ENCODE data around the gene ARID4B. TPM values are rescaled to one million over a fixed set of nuclear protein-coding genes. Genes with fewer than 3 reads are reported as not detected.

ARID4B gene
- total RNA-seq, 1 experiment from 2014 or later: 34.0 TPM

DNA sequence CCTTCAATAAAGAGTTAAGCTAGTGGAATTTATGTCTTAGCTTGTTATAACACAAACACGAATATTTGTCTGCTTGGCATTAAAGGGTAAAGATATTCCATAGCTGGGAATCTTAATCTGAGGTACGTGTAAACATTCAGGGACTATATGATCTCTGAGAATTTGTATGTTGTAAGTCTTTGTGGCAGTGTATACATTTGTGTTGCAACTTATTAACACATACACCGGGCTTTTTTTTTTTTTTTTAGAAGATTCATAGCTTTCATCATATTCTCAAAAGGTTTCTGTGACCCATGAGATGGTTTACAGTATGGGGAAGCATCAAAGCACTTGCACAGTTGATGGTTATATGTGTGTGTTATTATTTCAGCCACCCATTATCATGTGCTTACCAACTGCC, 3.4 kb upstream of the ARID4B start:
- Mint-ChIP-seq H3K36me3 (ENCODE audit: insufficient read depth in 1 of 3, low read depth in 3 of 3) (peaks cover 10 to 18% (median 12%) of the 10 kb centered on the region in 3 experiments), H3K9me3 (no peaks in the 10 kb centered on the region), H3K27me3 (ENCODE audit: low read depth) (no peaks in the 10 kb centered on the region), H3K4me3 (no peak overlapping the region; a peak in 2 of 5 replicates), H3K4me1 (peaks cover 7 to 24% of the 10 kb centered on the region in 2 experiments), H3K27ac (no peak overlapping the region; a peak in 1 of 7 replicates)
- WGBS (ENCODE audit: extremely low coverage, insufficient read length, low lambda C conversion rate): no CpG with 5 or more reads among the region's 3 CpGs
- Histone ChIP-seq H3K4me1 (ENCODE audit: insufficient read depth, low read length) (no peaks in the 10 kb centered on the region), H2BK120ac (ENCODE audit: low read depth, low read length, poor library complexity, severe bottlenecking) (no peak overlapping the region), H3K79me1 (ENCODE audit: insufficient read depth, low read depth, low read length, poor library complexity, severe bottlenecking) (no peaks in the 10 kb centered on the region), H3K23ac (ENCODE audit: insufficient read length, low read depth, low read length) (no peak overlapping the region), H3T11ph (ENCODE audit: low read length) (no peak overlapping the region), H2BK5ac (ENCODE audit: insufficient read length, low read length) (no peak overlapping the region), H4K91ac (ENCODE audit: insufficient read length, low read depth, low read length) (no peak overlapping the region), H2BK12ac (ENCODE audit: insufficient read length, low read depth, low read length) (no peak overlapping the region), H3K9ac (ENCODE audit: extremely low read depth, insufficient read length, low read length) (no peak overlapping the region), H3K27me3 (ENCODE audit: insufficient read depth, low read length) (no peaks in the 10 kb centered on the region), H3K27ac (ENCODE audit: insufficient read length, low read depth, low read length) (no peak overlapping the region), H3K23me2 (ENCODE audit: insufficient read length, low read depth, low read length, poor library complexity, severe bottlenecking) (peaks cover 10% of the 10 kb centered on the region), H3K56ac (ENCODE audit: insufficient read length, low read depth, low read length) (no peak overlapping the region), H3K18ac (ENCODE audit: insufficient read length, low read depth, low read length) (no peak overlapping the region), H3K9me3 (ENCODE audit: control insufficient read depth, low read depth, low read length) (no peaks in the 10 kb centered on the region), H4K20me1 (ENCODE audit: control insufficient read depth, insufficient read depth, insufficient read length) (no peaks in the 10 kb centered on the region), H3K4me2 (ENCODE audit: insufficient read depth, insufficient read length, low read length) (no peak overlapping the region), H2AK5ac (ENCODE audit: insufficient read length, low read length) (no peak overlapping the region), H4K8ac (replicated peaks; ENCODE audit: insufficient read length, low read depth, low read length) (no peak overlapping the region), H4K5ac (ENCODE audit: insufficient read length, low read depth, low read length) (no peak overlapping the region), H2AFZ (ENCODE audit: low read length) (no peak overlapping the region), H3K14ac (ENCODE audit: insufficient read depth, low read length) (no peak overlapping the region), H3K79me2 (ENCODE audit: insufficient read depth, low read length) (peaks cover 26% of the 10 kb centered on the region; the same call in 1 of the 2 replicates), H2BK15ac (ENCODE audit: low read depth, low read length) (no peak overlapping the region), H3K4ac (ENCODE audit: low read depth, low read length) (no peak overlapping the region), H2BK20ac (ENCODE audit: low read depth, low read length, poor library complexity, severe bottlenecking) (no peak overlapping the region)
- DNase-seq: no peak
- TF ChIP-seq, protein P1, sequence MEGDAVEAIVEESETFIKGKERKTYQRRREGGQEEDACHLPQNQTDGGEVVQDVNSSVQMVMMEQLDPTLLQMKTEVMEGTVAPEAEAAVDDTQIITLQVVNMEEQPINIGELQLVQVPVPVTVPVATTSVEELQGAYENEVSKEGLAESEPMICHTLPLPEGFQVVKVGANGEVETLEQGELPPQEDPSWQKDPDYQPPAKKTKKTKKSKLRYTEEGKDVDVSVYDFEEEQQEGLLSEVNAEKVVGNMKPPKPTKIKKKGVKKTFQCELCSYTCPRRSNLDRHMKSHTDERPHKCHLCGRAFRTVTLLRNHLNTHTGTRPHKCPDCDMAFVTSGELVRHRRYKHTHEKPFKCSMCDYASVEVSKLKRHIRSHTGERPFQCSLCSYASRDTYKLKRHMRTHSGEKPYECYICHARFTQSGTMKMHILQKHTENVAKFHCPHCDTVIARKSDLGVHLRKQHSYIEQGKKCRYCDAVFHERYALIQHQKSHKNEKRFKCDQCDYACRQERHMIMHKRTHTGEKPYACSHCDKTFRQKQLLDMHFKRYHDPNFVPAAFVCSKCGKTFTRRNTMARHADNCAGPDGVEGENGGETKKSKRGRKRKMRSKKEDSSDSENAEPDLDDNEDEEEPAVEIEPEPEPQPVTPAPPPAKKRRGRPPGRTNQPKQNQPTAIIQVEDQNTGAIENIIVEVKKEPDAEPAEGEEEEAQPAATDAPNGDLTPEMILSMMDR (conservative IDR thresholded peaks at IDR 0.05): no peak

Measured in H9 (cell line).